ENCODE results near the gene SNX10. TPM values are rescaled to one million over a fixed set of nuclear protein-coding genes. Genes with fewer than 3 reads are reported as not detected.

SNX10 gene
- total RNA-seq, 2 experiments from 2014 or later = 28.1 to 35.5 TPM

GRCh38 chr7:26337232-26337865 lies 45.7 kb downstream of the SNX10 start:
- ChIA-PET CTCF (interaction anchor here (0.8 to 0.9 kb wide), 2 partner anchors 27 to 32 kb away, joined by 3 read pairs; no protein-coding TSS in a partner anchor), POLR2A (no interaction called here)
- ATAC-seq (no peak), DNase-seq (no peak)
- H3K27ac Mint-ChIP-seq = no peak overlapping the region
- intact Hi-C loops (cut with DNase I, micrococcal nuclease) = no loop called here
- H3K4me3 Mint-ChIP-seq = no peak overlapping the region
- peaks cover 4% of the 10 kb centered on the region for H3K36me3 Mint-ChIP-seq (ENCODE audit: low read depth)
- H3K4me1 Mint-ChIP-seq = peaks cover 30% of the 10 kb centered on the region
- H3K27me3 Mint-ChIP-seq = no peaks in the 10 kb centered on the region
- no peaks in the 10 kb centered on the region for H3K9me3 Mint-ChIP-seq (ENCODE audit: low read depth)

DNA sequence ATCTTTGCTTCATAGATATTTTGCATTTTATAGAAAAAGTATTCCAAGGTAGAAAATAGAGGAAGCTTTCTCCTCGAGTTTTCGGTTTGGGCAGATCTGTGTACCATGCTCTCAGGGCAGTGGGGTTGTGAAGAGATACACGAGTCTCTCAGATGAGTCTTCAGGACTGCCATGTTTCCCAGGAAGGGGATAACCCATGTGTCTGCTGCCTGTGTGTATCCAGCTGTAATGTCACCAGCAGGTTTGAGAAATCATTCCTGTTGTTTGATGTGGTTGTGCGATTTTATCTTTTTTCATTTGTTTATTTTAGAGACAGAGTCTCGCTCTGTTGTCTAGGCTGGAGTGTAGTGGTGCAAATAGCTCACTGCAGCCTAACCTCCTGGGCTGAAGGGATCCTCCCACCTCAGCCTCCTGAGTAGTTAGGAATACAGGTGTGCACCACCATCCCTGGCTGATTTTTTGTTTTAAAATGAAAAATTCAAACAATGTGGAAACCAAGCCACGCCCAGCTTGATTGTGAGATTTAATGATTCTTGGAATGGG lies 48.9 kb downstream of the SNX10 start:
- ATAC-seq = no peak
- Mint-ChIP-seq H3K4me3 (no peak overlapping the region), H3K9me3 (ENCODE audit: low read depth) (no peaks in the 10 kb centered on the region), H3K27ac (no peak overlapping the region), H3K36me3 (ENCODE audit: low read depth) (peaks cover under 1% of the 10 kb centered on the region), H3K4me1 (peaks cover 6% of the 10 kb centered on the region), H3K27me3 (no peaks in the 10 kb centered on the region)
- ChIA-PET POLR2A (no interaction called here), CTCF (interaction anchor here (0.9 kb wide), 1 partner anchor 32 kb away, joined by 3 read pairs; no protein-coding TSS in a partner anchor)
- no peak for DNase-seq
- intact Hi-C loops (cut with DNase I, micrococcal nuclease) = no loop called here

- intact Hi-C loops (cut with DNase I, micrococcal nuclease) = no loop called here
- CTCF ChIA-PET = no interaction called here
- Mint-ChIP-seq H3K36me3 (ENCODE audit: low read depth) (peaks cover 17% of the 10 kb centered on the region), H3K4me1 (peaks cover 11% of the 10 kb centered on the region), H3K9me3 (ENCODE audit: low read depth) (no peaks in the 10 kb centered on the region), H3K27me3 (no peaks in the 10 kb centered on the region), H3K27ac (no peak overlapping the region), H3K4me3 (no peak overlapping the region)
- ATAC-seq (no peak), DNase-seq (no peak)
- POLR2A ChIA-PET = no interaction called here
These were observed 51.7 kb downstream of the SNX10 start for GRCh38 chr7:26343320-26343832.

- POLR2A ChIA-PET = no interaction called here
- peaks cover 11% of the 10 kb centered on the region for H3K4me1 Mint-ChIP-seq
- peaks cover 20% of the 10 kb centered on the region for H3K36me3 Mint-ChIP-seq (ENCODE audit: low read depth)
- H3K4me3 Mint-ChIP-seq = no peak overlapping the region
- no peak overlapping the region for H3K27ac Mint-ChIP-seq
- H3K27me3 Mint-ChIP-seq = no peaks in the 10 kb centered on the region
- no peaks in the 10 kb centered on the region for H3K9me3 Mint-ChIP-seq (ENCODE audit: low read depth)
- ATAC-seq (no peak), DNase-seq (no peak)
- CTCF ChIA-PET = no interaction called here
- intact Hi-C loops (cut with DNase I, micrococcal nuclease) = no loop called here
These were observed 52.2 kb downstream of the SNX10 start for GRCh38 chr7:26343837-26344236.

DNA sequence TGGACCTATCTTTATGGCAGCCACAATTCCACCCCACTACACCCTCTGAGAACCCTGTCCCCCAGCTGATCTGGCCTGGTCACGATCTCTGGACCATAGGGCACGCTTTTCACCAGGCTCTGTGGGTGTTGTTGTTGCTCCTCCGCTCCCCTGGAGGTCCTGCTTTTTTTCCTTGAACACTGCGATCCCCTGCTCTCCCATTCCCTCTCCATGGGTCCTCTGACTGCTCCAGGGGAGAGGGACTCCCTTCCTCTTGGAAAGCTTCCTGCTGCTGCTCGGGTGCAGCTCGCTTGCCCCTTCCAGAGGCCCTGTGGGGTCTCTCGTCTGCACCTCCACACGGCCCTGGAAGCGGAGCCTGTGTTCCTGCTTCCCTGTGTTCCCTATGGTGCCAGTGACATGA lies 53.5 kb downstream of the SNX10 start:
- no peak for ATAC-seq
- DNase-seq = no peak
- H3K4me3 Mint-ChIP-seq = no peak overlapping the region
- H3K9me3 Mint-ChIP-seq (ENCODE audit: low read depth) = no peaks in the 10 kb centered on the region
- H3K4me1 Mint-ChIP-seq = peaks cover 11% of the 10 kb centered on the region
- intact Hi-C loops (cut with DNase I, micrococcal nuclease) = no loop called here
- H3K27ac Mint-ChIP-seq = no peak overlapping the region
- peaks cover 20% of the 10 kb centered on the region for H3K36me3 Mint-ChIP-seq (ENCODE audit: low read depth)
- ChIA-PET CTCF (interaction anchor here (0.6 to 0.7 kb wide), 3 partner anchors 453 to 465 kb away, joined by 3 to 5 read pairs (median 3); no protein-coding TSS in a partner anchor), POLR2A (no interaction called here)
- H3K27me3 Mint-ChIP-seq = no peaks in the 10 kb centered on the region

- ATAC-seq (no peak), DNase-seq (no peak)
- H3K36me3 Mint-ChIP-seq (ENCODE audit: low read depth) = peaks cover 20% of the 10 kb centered on the region
- intact Hi-C loops (cut with DNase I, micrococcal nuclease) = no loop called here
- peaks cover 7% of the 10 kb centered on the region for H3K4me1 Mint-ChIP-seq
- H3K9me3 Mint-ChIP-seq (ENCODE audit: low read depth) = no peaks in the 10 kb centered on the region
- H3K4me3 Mint-ChIP-seq = no peak overlapping the region
- no peaks in the 10 kb centered on the region for H3K27me3 Mint-ChIP-seq
- ChIA-PET CTCF (interaction anchor here (0.6 to 1.2 kb wide), 2 partner anchors 11 to 464 kb away, joined by 3 to 5 read pairs; no protein-coding TSS in a partner anchor), POLR2A (no interaction called here)
- no peak overlapping the region for H3K27ac Mint-ChIP-seq
These were observed 54.2 kb downstream of the SNX10 start for GRCh38 chr7:26345837-26346236.

DNA sequence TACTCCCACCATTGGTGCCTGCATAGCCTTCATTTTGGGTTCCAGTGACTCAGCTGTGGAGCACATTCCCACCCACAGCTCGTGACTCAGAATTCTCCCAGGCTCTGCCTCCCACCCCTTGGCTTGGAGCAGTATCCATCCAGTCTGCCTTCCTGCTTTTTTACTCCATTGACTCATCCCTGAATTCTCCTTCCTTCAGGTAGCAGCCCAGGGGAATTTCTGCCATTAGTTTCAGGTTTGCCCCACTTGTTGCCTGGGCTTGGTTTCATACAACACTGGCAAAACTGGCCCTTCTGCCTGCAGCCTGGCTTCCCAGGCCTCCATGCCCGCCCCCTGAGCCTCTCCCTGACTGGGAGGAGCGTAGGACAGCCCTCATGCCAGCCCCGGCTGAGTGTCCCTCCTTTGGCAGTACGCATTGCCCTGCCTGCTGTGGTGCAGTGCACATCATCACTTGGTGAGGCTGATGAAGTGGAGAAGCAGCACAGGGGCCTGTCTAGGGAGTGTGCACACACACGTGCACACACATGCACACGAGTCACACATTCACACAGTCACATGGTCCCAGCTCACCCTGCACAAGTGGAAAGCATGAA lies 55.0 kb downstream of the SNX10 start:
- Mint-ChIP-seq H3K9me3 (ENCODE audit: low read depth) (no peaks in the 10 kb centered on the region), H3K27ac (peak overlapping the region; percentile 19), H3K4me3 (no peak overlapping the region), H3K4me1 (peaks cover 7% of the 10 kb centered on the region), H3K27me3 (no peaks in the 10 kb centered on the region), H3K36me3 (ENCODE audit: low read depth) (peaks cover 21% of the 10 kb centered on the region)
- CTCF ChIA-PET = interaction anchor here (1.2 to 2.3 kb wide), 2 partner anchors 10 to 22 kb away, joined by 5 to 9 read pairs; no protein-coding TSS in a partner anchor
- POLR2A ChIA-PET = no interaction called here
- peak; percentile 96 for ATAC-seq
- intact Hi-C loops (cut with DNase I, micrococcal nuclease) = no loop called here
- DNase-seq = peak; percentile 39

- Mint-ChIP-seq H3K9me3 (ENCODE audit: low read depth) (no peaks in the 10 kb centered on the region), H3K27ac (no peak overlapping the region), H3K4me3 (no peak overlapping the region), H3K36me3 (ENCODE audit: low read depth) (peaks cover 21% of the 10 kb centered on the region), H3K27me3 (no peaks in the 10 kb centered on the region), H3K4me1 (peaks cover 7% of the 10 kb centered on the region)
- ChIA-PET CTCF (interaction anchor here (1.4 to 2.3 kb wide), 2 partner anchors 12 to 21 kb away, joined by 3 to 9 read pairs; no protein-coding TSS in a partner anchor), POLR2A (interaction anchor here (0.7 kb wide), 1 partner anchor 244 kb away, joined by 3 read pairs; no protein-coding TSS in a partner anchor)
- no peak for DNase-seq
- no peak for ATAC-seq
- intact Hi-C loops (cut with DNase I, micrococcal nuclease) = no loop called here
These were observed 56.7 kb downstream of the SNX10 start for GRCh38 chr7:26348234-26348851.

- intact Hi-C loops (cut with DNase I, micrococcal nuclease) = no loop called here
- Mint-ChIP-seq H3K27ac (no peak overlapping the region), H3K4me3 (no peak overlapping the region), H3K9me3 (ENCODE audit: low read depth) (no peaks in the 10 kb centered on the region), H3K36me3 (ENCODE audit: low read depth) (peaks cover 21% of the 10 kb centered on the region), H3K4me1 (peaks cover 7% of the 10 kb centered on the region), H3K27me3 (no peaks in the 10 kb centered on the region)
- CTCF ChIA-PET = interaction anchor here (1.4 to 2.3 kb wide), 2 partner anchors 11 to 20 kb away, joined by 3 to 9 read pairs; no protein-coding TSS in a partner anchor
- POLR2A ChIA-PET = no interaction called here
- DNase-seq = no peak
- ATAC-seq = no peak
These were observed 57.6 kb downstream of the SNX10 start for GRCh38 chr7:26349005-26349915.

- peaks cover 7% of the 10 kb centered on the region for H3K4me1 Mint-ChIP-seq
- ATAC-seq = no peak
- no peaks in the 10 kb centered on the region for H3K27me3 Mint-ChIP-seq
- peaks cover 15% of the 10 kb centered on the region for H3K36me3 Mint-ChIP-seq (ENCODE audit: low read depth)
- POLR2A ChIA-PET = interaction anchor here (0.6 kb wide), 1 partner anchor 44 kb away, joined by 3 read pairs; no protein-coding TSS in a partner anchor
- no peak overlapping the region for H3K4me3 Mint-ChIP-seq
- CTCF ChIA-PET = interaction anchor here (0.8 to 2.0 kb wide), 4 partner anchors 14 to 458 kb away, joined by 3 to 7 read pairs (median 5); no protein-coding TSS in a partner anchor
- no peaks in the 10 kb centered on the region for H3K9me3 Mint-ChIP-seq (ENCODE audit: low read depth)
- no peak for DNase-seq
- no peak overlapping the region for H3K27ac Mint-ChIP-seq
- intact Hi-C loops (cut with DNase I, micrococcal nuclease) = no loop called here
These were observed 59.5 kb downstream of the SNX10 start for GRCh38 chr7:26351171-26351570.
